Endothelial cell of umbilical vein (primary cell): Measurements from ENCODE around the gene ZNF664. TPM values are rescaled to one million over a fixed set of nuclear protein-coding genes. Genes with fewer than 3 reads are reported as not detected.

ENCODE experiments used
- BruUV-seq: library from RNA; stranded (reverse); fragments of 400-500 nt; replicated peaks from 2 replicates; lab custom pipeline; 2021; lab: Mats Ljungman, UMichigan
- CTCF ChIA-PET: fragments of 300-600, 350-600 bp; sonication (Branson Sonifier 250); formaldehyde crosslinking; loops from one replicate; lab custom pipeline; 2021; ENCODE audit warnings: antibody characterized with exemption, inconsistent platforms; lab: Charles Lee
- POLR2A ChIA-PET: fragments of 300-600, 350-600 bp; sonication (Branson Sonifier 250); formaldehyde crosslinking; loops from one replicate; lab custom pipeline; 2021; ENCODE audit warnings: antibody characterized with exemption, inconsistent platforms; lab: Charles Lee
- DNase-seq: peaks from one replicate; pipeline ENCODE4 v3.0.0-alpha.2; 2011; ENCODE audit warnings: low read depth, low spot score
- FAIRE-seq: peaks from 2 replicates; lab custom pipeline; 2011; peaks lifted over from hg19 to GRCh38; lab: Jason Lieb, UNC
- H2AFZ ChIP-seq: 2 replicates; pipeline ENCODE4 v1.6.0; 2012; ENCODE audit warnings: low read depth, low read length, control low read depth, inconsistent platforms
- H3K27ac ChIP-seq: 2 replicates; pipeline ENCODE4 v1.5.1; 2011; ENCODE audit warnings: low read depth, mild to moderate bottlenecking, control low read depth, low read length, moderate library complexity; ENCODE audit not compliant: insufficient read depth
- H3K27me3 ChIP-seq, 2 experiments: 2 replicates each; pipeline versions ENCODE4 v1.6.0 to v1.6.1; 2011; ENCODE audit warnings: low read length in 2 of 2, mixed read lengths in 1 of 2; ENCODE audit not compliant: control insufficient read depth in 2 of 2, insufficient read depth in 2 of 2
- H3K36me3 ChIP-seq, 2 experiments: 2 replicates in 1 of 2; 3 replicates in 1 of 2; pipeline ENCODE4 v1.5.1; 2011; ENCODE audit warnings: low read length in 2 of 2, mild to moderate bottlenecking in 1 of 2, moderate library complexity in 1 of 2; ENCODE audit not compliant: control insufficient read depth in 2 of 2, insufficient read depth in 2 of 2; ENCODE audit errors: extremely low read depth in 1 of 2
- H3K4me1 ChIP-seq: 3 replicates; pipeline ENCODE4 v1.5.1; 2011; ENCODE audit warnings: mild to moderate bottlenecking, low read length; ENCODE audit not compliant: control insufficient read depth, insufficient read depth; ENCODE audit errors: extremely low read depth
- H3K4me2 ChIP-seq: 2 replicates; pipeline ENCODE4 v1.6.1; 2011; ENCODE audit warnings: low read length, control low read depth, mixed read lengths; ENCODE audit not compliant: insufficient read depth
- H3K4me3 ChIP-seq, 3 experiments: fragments of 200-600 bp in 1 of 3; sonication (generic), shearing (Covaris generic) in 1 of 3; replicated peaks in 1 of 3; 2 replicates each; pipeline ENCODE4 v1.5.1; 2011 to 2016; ENCODE audit warnings: control low read depth in 3 of 3, low read length in 3 of 3, mild to moderate bottlenecking in 2 of 3, inconsistent platforms in 1 of 3, low read depth in 1 of 3, moderate library complexity in 1 of 3; ENCODE audit not compliant: insufficient read depth in 1 of 3
- H3K79me2 ChIP-seq: 2 replicates; pipeline ENCODE4 v1.6.0; 2012; ENCODE audit warnings: low read length, inconsistent platforms; ENCODE audit not compliant: control insufficient read depth, insufficient read depth
- H3K9ac ChIP-seq: replicated peaks from 2 replicates; pipeline ENCODE3; 2011; ENCODE audit warnings: low read length, control low read depth; ENCODE audit not compliant: insufficient read depth; ENCODE audit errors: extremely low read depth
- H3K9me1 ChIP-seq: replicated peaks from 3 replicates; pipeline ENCODE4 v1.6.0; 2011; ENCODE audit warnings: mild to moderate bottlenecking, low read length; ENCODE audit not compliant: control insufficient read depth, insufficient read depth; ENCODE audit errors: extremely low read depth
- H3K9me3 ChIP-seq: replicated peaks from 2 replicates; pipeline ENCODE4 v1.5.1; 2012; ENCODE audit warnings: low read length, inconsistent platforms; ENCODE audit not compliant: control insufficient read depth, insufficient read depth
- H4K20me1 ChIP-seq: replicated peaks from 2 replicates; pipeline ENCODE3; 2011; ENCODE audit warnings: mild to moderate bottlenecking, low read length; ENCODE audit not compliant: control insufficient read depth, insufficient read depth; ENCODE audit errors: extremely low read depth
- CTCF ChIP-seq, 2 donors: IDR thresholded peaks; 1 replicate in 1 of 2; 2 replicates in 1 of 2; pipeline ENCODE4 v1.5.1; 2011; ENCODE audit warnings: low read length in 2 of 2, mild to moderate bottlenecking in 2 of 2, moderate library complexity in 2 of 2, control low read depth in 1 of 2, inconsistent platforms in 1 of 2, low read depth in 1 of 2; ENCODE audit not compliant: insufficient read depth in 1 of 2; ENCODE audit errors: extremely low read depth in 1 of 2
- EZH2 ChIP-seq: IDR thresholded peaks from 2 replicates; pipeline ENCODE4 v1.6.1; 2012; ENCODE audit warnings: borderline replicate concordance, low read depth, mild to moderate bottlenecking, moderate library complexity, low read length, inconsistent platforms; ENCODE audit not compliant: severe bottlenecking
- FOS ChIP-seq: IDR thresholded peaks from 2 replicates; pipeline ENCODE4 v1.6.1; 2011; ENCODE audit warnings: mild to moderate bottlenecking, low read length, moderate library complexity, borderline replicate concordance; ENCODE audit not compliant: insufficient read depth
- GATA2 ChIP-seq: IDR thresholded peaks from 2 replicates; pipeline ENCODE4 v1.7.0; 2011; ENCODE audit warnings: low read depth, mild to moderate bottlenecking, moderate library complexity, mixed read lengths, low read length; ENCODE audit not compliant: insufficient read length, insufficient read depth
- JUN ChIP-seq: IDR thresholded peaks from 2 replicates; pipeline ENCODE4 v1.6.1; 2011; ENCODE audit warnings: borderline replicate concordance, low read depth; ENCODE audit not compliant: insufficient read length, insufficient read depth
- MAX ChIP-seq: IDR thresholded peaks from 2 replicates; pipeline ENCODE4 v1.6.1; 2011; ENCODE audit not compliant: insufficient read depth, insufficient read length
- MYC ChIP-seq: IDR thresholded peaks from one replicate; pipeline ENCODE4 v1.6.1; 2011; ENCODE audit warnings: mild to moderate bottlenecking, low read depth, low read length
- POLR2A ChIP-seq: IDR thresholded peaks from 2 replicates; pipeline ENCODE4 v1.6.1; 2012; ENCODE audit warnings: low read depth, mild to moderate bottlenecking, control low read depth, low read length
- POLR2AphosphoS5 ChIP-seq: IDR thresholded peaks from 2 replicates; pipeline ENCODE4 v1.6.1; 2012; ENCODE audit warnings: low read depth, mild to moderate bottlenecking, control low read depth, low read length, moderate library complexity; ENCODE audit not compliant: insufficient read depth
- dilution Hi-C: fragments of 300-500 bp; cut with MboI; formaldehyde crosslinking; loops from one replicate; pipeline ENCODE4 v1.15.0; 2019; ENCODE audit warnings: low sequenced_read_pairs; ENCODE audit not compliant: extremely low pct_ligation_motif_present
- intact Hi-C: fragments of 100-400 bp; cut with micrococcal nuclease; formaldehyde crosslinking; loops from one replicate; pipeline ENCODE4 v1.10.0; 2022
- polyA plus RNA-seq, 4 experiments: library from polyadenylated mRNA; depleted of rRNA in 3 of 4; stranded (reverse) in 3 of 4; unstranded in 1 of 4; fragments of >200 nt; gene quantifications; 2 replicates each; pipeline versions ENCODE4 v1.2.1 to v1.2.3, GENCODE V29; 2011 to 2012; ENCODE audit warnings: missing spikeins in 1 of 4
- total RNA-seq: library from RNA; stranded (reverse); gene quantifications from 2 replicates; pipeline ENCODE4 v1.2.3, GENCODE V29; 2021

ZNF664 gene
- total and polyA plus RNA-seq, 2 donors (not counting 3 experiments of a cell fraction or from before 2014, with no cell fraction given): 29.8 to 71.3 TPM

GRCh38 chr12:124007826-124008570 is 35.0 kb downstream of the ZNF664 start:
- Histone ChIP-seq H3K27me3 (no peaks in the 10 kb centered on the region), H3K9me1 (no peaks in the 10 kb centered on the region), H3K4me2 (no peak overlapping the region), H3K4me3 (no peak overlapping the region), H3K4me1 (no peaks in the 10 kb centered on the region), H3K9ac (no peak overlapping the region), H3K36me3 (peaks cover 9 to 16% of the 10 kb centered on the region in 2 experiments), H4K20me1 (no peaks in the 10 kb centered on the region), H3K79me2 (no peaks in the 10 kb centered on the region), H2AFZ (no peak overlapping the region), H3K9me3 (no peaks in the 10 kb centered on the region), H3K27ac (no peak overlapping the region)
- POLR2A ChIA-PET: no interaction called here
- no peak for FAIRE-seq
- dilution Hi-C loops: no loop called here
- DNase-seq: no peak
- TF ChIP-seq CTCF (IDR thresholded peaks at IDR 0.05; ENCODE audit: extremely low read depth in 1 of 2, insufficient read depth in 1 of 2, low read depth in 1 of 2, low read length in 2 of 2): no peak
- TF ChIP-seq POLR2A: no peak
- TF ChIP-seq MAX: no peak
- TF ChIP-seq JUN: no peak
- TF ChIP-seq FOS: no peak
- TF ChIP-seq GATA2: no peak
- no peak for TF ChIP-seq POLR2AphosphoS5
- no peak for TF ChIP-seq EZH2
- TF ChIP-seq MYC: no peak
- CTCF ChIA-PET: interaction anchor here (1.0 to 1.3 kb wide), 2 partner anchors 8 to 24 kb away, joined by 3 to 5 read pairs; no protein-coding TSS in a partner anchor
- BruUV-seq: no TSS peak
- intact Hi-C loops: no loop called here
